ENCODE measurements around the gene SPN. TPM values are rescaled to one million over a fixed set of nuclear protein-coding genes. Genes with fewer than 3 reads are reported as not detected.

Gene SPN
- total and polyA plus RNA-seq, 8 donors, result 1.9 to 29.1 (median 2.5) TPM

GRCh38 chr16:29673501-29673900 is 10.5 kb downstream of the SPN start:
- DNase-seq, result no peak
- Histone ChIP-seq H3K27me3 (no peaks in the 10 kb centered on the region), H3K9me3 (no peaks in the 10 kb centered on the region), H3K36me3 (no peaks in the 10 kb centered on the region), H3K4me1 (peaks cover 0 to 18% of the 10 kb centered on the region in 2 donors), H3K4me3 (no peak overlapping the region), H3K27ac (no peak overlapping the region)
- no peak for TF ChIP-seq CTCF (IDR thresholded peaks at IDR 0.05)
- ATAC-seq, result no peak
- intact Hi-C loops (cut with DNase I), result no loop called here

DNA sequence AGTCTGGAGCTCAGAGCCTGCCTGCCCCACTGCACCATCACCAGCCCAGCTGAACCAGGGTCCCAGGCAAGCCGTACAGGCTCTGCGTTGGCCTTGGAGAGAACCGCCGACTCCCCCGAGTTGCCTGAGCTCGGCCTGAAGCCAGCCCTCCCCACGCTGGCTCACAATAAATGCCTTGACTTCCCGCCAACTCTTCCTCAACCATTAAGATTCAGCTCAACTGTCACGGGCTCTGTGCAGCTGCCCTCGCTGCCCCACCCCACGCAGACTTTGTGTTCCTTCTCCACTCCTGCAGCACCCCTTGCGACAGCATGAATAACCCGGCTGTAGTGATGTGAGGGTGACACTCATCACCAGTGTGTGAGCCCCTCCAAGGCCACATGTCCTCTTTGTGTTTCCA is 11.1 kb downstream of the SPN start:
- intact Hi-C loops (cut with DNase I), result no loop called here
- DNase-seq, result peak in 1 of 4 donors; percentile 68
- Histone ChIP-seq H3K4me3 (no peak overlapping the region), H3K36me3 (no peaks in the 10 kb centered on the region), H3K9me3 (no peaks in the 10 kb centered on the region), H3K27ac (no peak overlapping the region), H3K4me1 (peaks cover 0 to 25% of the 10 kb centered on the region in 2 donors), H3K27me3 (no peaks in the 10 kb centered on the region)
- peak; percentile 20 for ATAC-seq
- TF ChIP-seq CTCF (IDR thresholded peaks at IDR 0.05), result no peak

DNA sequence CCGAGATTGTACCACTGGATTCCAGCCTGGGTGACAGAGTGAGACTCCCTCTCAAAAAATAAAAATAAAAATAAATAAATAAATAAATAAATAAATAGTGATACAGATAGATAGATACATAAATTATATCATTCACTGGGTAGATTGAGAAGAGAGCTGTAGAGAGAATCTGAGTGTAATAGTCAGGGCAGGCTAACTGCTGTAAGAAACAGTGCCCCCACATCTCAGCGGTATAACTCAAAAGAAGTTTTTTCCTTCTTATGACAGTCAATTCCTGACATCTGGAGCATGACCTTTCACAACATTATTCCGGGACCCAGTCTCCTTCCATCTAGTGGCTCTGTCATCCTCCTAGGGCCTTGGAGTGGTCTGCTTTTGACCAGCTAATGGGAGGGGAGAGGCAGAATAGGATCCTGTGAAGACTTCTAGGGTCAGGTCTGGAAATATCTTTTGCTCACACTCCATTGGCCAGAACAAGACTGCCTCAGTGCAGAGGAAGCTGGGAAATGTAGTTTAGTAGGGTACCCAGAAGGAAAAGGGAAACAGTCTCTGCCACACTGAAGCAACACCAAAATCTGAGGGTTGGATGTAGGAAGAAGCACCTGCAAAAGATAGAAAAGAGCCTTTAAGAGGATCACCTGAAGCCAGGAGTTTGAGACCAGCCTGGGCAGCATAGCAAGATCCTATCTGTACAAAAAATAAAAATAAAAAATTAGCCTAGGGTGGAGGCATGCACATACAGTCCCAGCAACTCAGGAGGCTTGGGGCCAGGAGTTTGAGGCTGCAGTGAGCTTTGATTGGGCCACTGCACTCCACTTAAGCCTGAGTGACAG is 13.0 kb downstream of the SPN start:
- H3K4me1 ChIP-seq, result peaks cover 0 to 35% of the 10 kb centered on the region in 2 donors
- H3K36me3 ChIP-seq, result no peaks in the 10 kb centered on the region

GRCh38 chr16:29676989-29677785 is 14.1 kb downstream of the SPN start:
- H3K9me3 ChIP-seq, result no peaks in the 10 kb centered on the region
- no peak overlapping the region for H3K4me3 ChIP-seq
- no peak for DNase-seq
- ATAC-seq, result no peak
- intact Hi-C loops (cut with DNase I), result no loop called here
- H3K27me3 ChIP-seq, result no peaks in the 10 kb centered on the region
- no peak for TF ChIP-seq CTCF (IDR thresholded peaks at IDR 0.05)
- no peaks in the 10 kb centered on the region for H3K36me3 ChIP-seq
- peak overlapping the region in 1 of 2 donors; percentile 37 for H3K27ac ChIP-seq
- H3K4me1 ChIP-seq, result peaks cover 0 to 35% of the 10 kb centered on the region in 2 donors

More for the DNA sequence above, 13.0 kb downstream of the SPN start:
- intact Hi-C loops (cut with DNase I), result no loop called here
- H3K27me3 ChIP-seq, result no peaks in the 10 kb centered on the region
- ATAC-seq (peak; percentile 52), DNase-seq (no peak)
- H3K27ac ChIP-seq, result no peak overlapping the region
- no peak overlapping the region for H3K4me3 ChIP-seq
- no peak for TF ChIP-seq CTCF (IDR thresholded peaks at IDR 0.05)
- no peaks in the 10 kb centered on the region for H3K9me3 ChIP-seq

All from left lung (tissue), 10 donors.